Subcutaneous adipose tissue (tissue), 4 donors: ENCODE measurements around the gene SLC25A10. TPM values are rescaled to one million over a fixed set of nuclear protein-coding genes. Genes with fewer than 3 reads are reported as not detected.

Source experiments
- CTCF ChIP-seq: fragments of 450-650 bp; IDR thresholded peaks from one replicate; pipeline ENCODE4 v1.5.1; 2016; ENCODE audit warnings: low read depth, mild to moderate bottlenecking, control low read depth, antibody characterized with exemption, moderate library complexity
- total RNA-seq, 4 donors: library from RNA; depleted of rRNA; stranded (reverse); fragments of >200 nt; gene quantifications; one replicate each; pipeline ENCODE4 v1.1.0, GENCODE V29; 2016

Gene SLC25A10
- total RNA-seq, 4 donors from 2014 or later: 4.9 to 59.5 (median 15.9) TPM

DNA sequence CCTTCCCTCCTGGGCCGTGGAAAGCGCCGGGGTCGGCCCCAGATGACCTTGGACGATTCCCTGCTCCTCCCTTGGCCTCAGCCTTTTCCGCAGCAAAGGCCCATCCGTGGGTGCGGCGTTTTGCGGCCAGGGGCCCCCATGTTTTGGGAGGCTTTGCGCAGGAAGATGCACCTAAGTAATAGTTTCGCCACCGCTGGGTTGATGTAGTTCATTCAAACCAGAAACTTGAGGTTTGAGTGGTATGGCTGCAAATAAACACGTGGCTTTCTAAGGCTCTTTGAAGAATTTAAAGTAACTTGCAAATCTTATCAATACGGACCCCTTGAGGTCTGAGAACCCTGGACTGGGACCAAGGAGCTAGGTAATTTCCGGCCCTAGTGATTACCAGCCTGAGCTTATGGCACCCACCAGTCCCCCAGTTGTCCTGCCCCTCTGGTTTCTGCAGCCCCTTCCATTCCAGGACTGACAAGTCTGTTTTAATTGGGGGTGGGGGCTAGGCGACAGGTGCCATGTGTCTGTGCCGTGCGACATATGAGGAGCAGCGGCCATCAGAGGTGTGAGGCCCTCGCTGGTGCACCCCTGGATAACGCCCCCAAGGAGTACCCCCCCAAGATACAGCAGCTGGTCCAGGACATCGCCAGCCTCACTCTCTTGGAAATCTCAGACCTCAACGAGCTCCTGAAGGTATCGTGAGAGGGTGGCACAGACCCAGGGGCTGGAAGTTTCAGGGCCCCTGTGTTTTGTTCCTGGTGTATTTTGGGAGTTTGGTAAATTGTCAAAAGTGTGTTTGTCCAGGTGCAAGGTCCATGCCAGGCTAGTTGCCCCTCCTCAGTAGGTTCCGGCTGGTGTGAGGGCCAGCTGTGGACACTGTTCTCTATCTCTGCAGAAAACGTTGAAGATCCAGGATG lies 8.1 kb upstream of the SLC25A10 start:
- no peak for TF ChIP-seq CTCF

GRCh38 chr17:81705518-81706231 lies 6.4 kb upstream of the SLC25A10 start:
- no peak for TF ChIP-seq CTCF

DNA sequence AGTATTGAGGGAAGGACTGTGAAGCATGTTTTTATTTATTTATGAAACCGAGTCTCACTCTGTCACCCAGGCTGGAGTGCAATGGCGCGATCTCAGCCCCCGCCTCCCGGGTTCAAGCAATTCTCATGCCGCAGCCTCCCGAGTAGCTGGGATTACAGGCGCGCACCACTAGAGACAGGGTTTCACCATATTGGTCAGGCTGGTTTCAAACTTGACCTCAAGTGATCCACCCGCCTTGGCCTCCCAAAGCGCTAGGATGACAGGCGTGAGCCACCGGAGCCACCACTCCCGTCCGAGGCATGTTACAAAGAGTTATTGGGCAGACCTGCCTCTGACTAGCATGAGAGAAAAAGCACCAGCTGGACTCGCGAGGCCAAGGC lies 5.9 kb upstream of the SLC25A10 start:
- no peak for TF ChIP-seq CTCF

- TF ChIP-seq CTCF: no peak
These were observed 5.1 kb upstream of the SLC25A10 start for GRCh38 chr17:81706757-81707624.

DNA sequence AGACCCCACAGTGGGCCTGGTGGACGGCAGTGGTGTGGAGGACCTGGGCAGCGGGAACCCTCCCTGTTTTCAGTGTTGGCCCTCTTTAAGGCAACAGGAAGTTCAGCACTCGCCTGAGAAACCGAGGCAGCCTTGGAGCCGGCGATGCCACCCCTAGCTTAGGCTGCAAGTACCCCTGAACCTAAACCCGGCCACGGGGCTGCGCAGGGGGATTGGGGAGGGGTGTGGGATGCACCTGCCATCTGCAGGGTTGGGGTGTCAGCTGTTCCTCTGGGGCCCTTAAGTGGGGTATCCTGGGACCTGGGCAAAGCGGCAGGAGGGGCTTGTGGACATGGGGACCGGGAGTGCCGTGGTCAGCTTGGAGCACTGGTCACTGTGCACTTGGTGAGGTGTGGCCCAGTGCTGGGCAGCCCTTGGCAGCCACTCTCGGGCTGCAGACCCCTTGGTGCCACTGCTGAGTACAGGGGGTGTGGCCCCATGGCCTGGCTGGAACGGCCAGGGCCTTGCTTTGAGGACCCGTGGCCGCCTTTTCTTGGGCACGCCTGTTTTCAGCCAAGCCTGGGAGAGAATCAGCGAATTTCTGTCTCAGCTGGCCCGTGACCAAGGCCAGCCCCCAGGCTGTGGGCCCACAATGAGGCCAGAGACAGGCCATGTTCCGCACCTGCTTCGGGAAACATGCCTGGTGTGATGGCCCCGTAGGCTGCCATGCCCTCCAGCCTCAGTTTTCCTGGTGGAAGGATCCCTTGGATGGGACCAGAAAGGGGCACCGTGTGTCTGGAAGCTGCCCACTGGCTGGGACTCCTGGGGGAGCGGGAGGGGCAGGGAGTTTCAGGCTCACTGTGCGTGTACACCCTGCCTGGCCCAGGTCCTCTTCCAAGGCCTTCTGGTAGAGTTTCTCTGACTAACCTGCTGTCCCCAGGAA lies 4.1 kb upstream of the SLC25A10 start:
- TF ChIP-seq CTCF: no peak

DNA sequence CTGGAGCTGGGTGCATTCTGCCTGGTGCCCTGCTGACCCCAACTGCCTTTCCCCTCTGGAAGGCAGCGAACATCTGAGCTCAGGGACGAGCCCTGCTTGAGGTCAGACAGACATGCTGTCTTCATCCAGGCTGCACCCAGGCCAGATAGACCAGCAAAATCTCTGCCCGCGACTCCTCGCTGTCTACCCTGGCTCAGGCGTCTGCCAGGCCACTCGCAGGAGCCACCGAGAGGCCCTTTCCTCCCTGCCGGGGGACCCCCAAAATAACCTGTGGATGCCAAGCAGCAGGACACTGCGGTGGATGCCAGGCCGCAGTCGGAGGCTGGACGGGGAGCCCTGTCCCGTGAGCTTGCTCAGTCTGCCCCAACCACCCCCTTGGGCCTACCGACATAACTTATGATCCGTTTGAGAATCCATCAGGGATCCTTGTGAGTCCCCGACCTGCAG lies 3.3 kb upstream of the SLC25A10 start:
- no peak for TF ChIP-seq CTCF
